22Rv1 (cell line): ENCODE results near the gene CDC73.
A peak's percentile ranks its signal among the peaks of the same experiment; 100 is the strongest.

Source experiments
- H3K27ac ChIP-seq: fragments of 450-650 bp; 2 replicates; pipeline ENCODE4 v1.5.1; 2017
- CTCF ChIP-seq: fragments of 450-650 bp; IDR thresholded peaks from 2 replicates; pipeline ENCODE4 v1.5.1; 2017; ENCODE audit warnings: mild to moderate bottlenecking
- ZFX ChIP-seq: fragments of 450-650 bp; IDR thresholded peaks from 2 replicates; pipeline ENCODE4 v1.6.1; 2017; ENCODE audit warnings: antibody characterized with exemption, borderline replicate concordance

The CDC73 gene

GRCh38 chr1:193121616-193122593 is at the start of gene CDC73:
Gene CDC73 (plus strand): TSS chr1:193122031. CDS start chr1:193122201, 170 bp downstream.
- H3K27ac ChIP-seq, result peak within 1 kb of the TSS; percentile 94
- TF ChIP-seq CTCF (peak; percentile 99), ZFX (no peak)

GRCh38 chr1:193077991-193078390 is 43.8 kb upstream of the CDC73 start:
- no peak overlapping the region for H3K27ac ChIP-seq
- TF ChIP-seq CTCF (no peak), ZFX (no peak)

GRCh38 chr1:193079187-193079586 is 42.6 kb upstream of the CDC73 start:
- H3K27ac ChIP-seq, result no peak overlapping the region
- TF ChIP-seq ZFX (no peak), CTCF (no peak)

GRCh38 chr1:193083365-193084088 is 38.3 kb upstream of the CDC73 start:
- H3K27ac ChIP-seq, result no peak overlapping the region
- TF ChIP-seq CTCF (no peak), ZFX (no peak)

- H3K27ac ChIP-seq, result no peak overlapping the region
- TF ChIP-seq CTCF (no peak), ZFX (no peak)
Measured at GRCh38 chr1:193085263-193085662, 36.6 kb upstream of the CDC73 start.

GRCh38 chr1:193086342-193086741 is 35.5 kb upstream of the CDC73 start:
- no peak overlapping the region for H3K27ac ChIP-seq
- TF ChIP-seq ZFX (no peak), CTCF (no peak)

- no peak overlapping the region for H3K27ac ChIP-seq
- TF ChIP-seq CTCF (no peak), ZFX (no peak)
Measured at GRCh38 chr1:193087893-193088292, 33.9 kb upstream of the CDC73 start.
